GF-D8 (cell line): ENCODE data around the gene RBFA.

Experiments used
- DNase-seq: peaks from one replicate; lab custom pipeline; 2025; lab: John Stamatoyannopoulos, UW

Gene RBFA

GRCh38 chr18:80074697-80075096 is 40.5 kb downstream of the RBFA start:
- DNase-seq: no peak

DNA sequence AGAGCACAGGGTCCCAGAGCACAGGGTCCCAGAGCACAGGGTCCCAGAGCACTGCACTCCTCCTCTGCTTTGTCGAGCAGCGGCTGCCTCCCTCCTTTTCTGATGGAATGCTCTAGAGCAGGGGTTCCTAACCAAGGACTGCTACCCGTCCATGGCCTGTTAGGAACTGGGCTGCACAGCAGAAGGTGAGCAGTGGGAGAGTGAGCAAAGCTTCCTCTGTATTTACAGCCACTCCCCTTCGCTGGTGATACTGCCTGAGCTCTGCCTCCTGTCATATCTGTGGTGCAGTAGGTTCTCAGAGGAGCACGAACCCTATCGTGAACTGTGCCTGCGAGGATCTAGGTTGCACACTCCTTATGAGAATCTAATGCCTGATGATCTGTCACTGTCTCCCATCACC is 41.7 kb downstream of the RBFA start:
- no peak for DNase-seq

DNA sequence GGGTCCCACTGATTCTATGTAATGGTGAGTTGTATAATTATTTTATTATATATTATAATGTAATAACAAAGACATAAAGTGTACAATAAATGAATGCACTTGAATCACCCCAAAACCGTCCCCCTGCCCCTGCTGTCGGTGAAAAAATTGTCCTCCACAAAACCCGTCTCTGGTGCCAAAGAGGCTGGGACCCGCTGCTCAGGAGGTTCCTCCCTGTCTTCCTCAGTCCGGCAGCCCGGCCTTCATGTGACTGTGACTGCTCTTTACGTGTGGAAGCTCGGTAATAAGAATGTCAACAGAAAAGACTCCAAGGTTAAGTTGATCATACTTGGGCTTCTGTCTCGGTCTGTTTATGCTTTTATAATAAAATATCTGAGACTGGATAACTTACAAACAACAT is 42.1 kb downstream of the RBFA start:
- no peak for DNase-seq

DNA sequence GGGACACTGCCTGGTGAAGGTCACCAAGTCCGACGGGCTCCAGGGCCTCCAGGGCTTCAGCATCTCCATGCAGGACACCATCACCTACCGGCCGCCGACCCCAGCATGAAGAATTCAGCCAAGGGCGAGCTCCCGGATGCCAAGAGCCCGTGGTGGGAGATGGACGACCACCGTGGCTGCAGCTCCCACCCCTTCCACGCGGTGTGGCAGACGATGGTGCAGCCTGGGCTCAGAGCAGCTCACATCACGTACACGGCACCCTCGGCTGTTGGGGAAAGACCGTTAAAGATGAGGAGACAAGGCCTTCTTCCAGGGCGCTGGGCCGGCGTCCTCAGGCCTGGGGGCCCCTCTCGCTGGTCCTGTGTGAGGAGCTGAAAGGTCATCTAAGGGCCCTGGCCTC is 43.6 kb downstream of the RBFA start:
- DNase-seq: no peak
